Measurements from ENCODE around the gene ZNF783. TPM values are rescaled to one million over a fixed set of nuclear protein-coding genes. Genes with fewer than 3 reads are reported as not detected.

The ZNF783 gene
- polyA plus RNA-seq, 2 of the 4 experiments (the other 2 are of a cell fraction), result 7.4 to 8.0 TPM

DNA sequence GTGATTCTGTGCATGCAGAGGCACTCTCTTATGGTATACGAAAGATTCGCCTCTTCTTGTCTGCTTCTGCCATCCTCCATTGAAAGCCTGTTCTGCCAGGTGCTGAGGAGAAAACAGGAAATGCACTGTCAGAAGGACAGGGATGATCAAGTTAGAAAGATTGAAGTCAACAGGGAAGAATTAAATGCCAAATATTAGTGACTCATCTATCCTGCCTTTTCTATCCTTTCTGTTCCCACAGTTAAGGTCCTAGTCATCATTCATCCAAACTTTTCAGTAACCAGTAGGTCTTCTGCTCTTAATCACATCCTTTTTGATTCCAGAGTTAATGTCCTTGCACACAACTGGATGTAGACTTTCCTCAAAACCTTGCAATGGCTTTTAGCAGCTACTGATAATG is 4.8 kb upstream of the ZNF783 start:
- POLR2A ChIA-PET, result no interaction called here

GRCh38 chr7:149261316-149261828 is 624 bp upstream of the ZNF783 start:
- no peak for FAIRE-seq
- Histone ChIP-seq H3K4me3 (peak overlapping the region; percentile 57), H3K9me3 (no peaks in the 10 kb centered on the region), H3K27ac (peak overlapping the region; percentile 88 to 95), H3K4me1 (peaks cover 15% of the 10 kb centered on the region; the same call in 2 of the 3 replicates), H3K4me2 (peak overlapping the region; percentile 96)
- TF ChIP-seq JUN (IDR thresholded peaks at IDR 0.05), result no peak
- TF ChIP-seq POLR2A (IDR thresholded peaks at IDR 0.05; ENCODE audit: low read length), result no peak
- TF ChIP-seq CTCF (IDR thresholded peaks at IDR 0.05), result no peak
- TF ChIP-seq GATA3 (IDR thresholded peaks at IDR 0.05; ENCODE audit: borderline replicate concordance), result no peak
- TF ChIP-seq CBX8 (IDR thresholded peaks at IDR 0.05), result no peak
- TF ChIP-seq SMC3 (IDR thresholded peaks at IDR 0.05), result no peak
- TF ChIP-seq TP53 (CRISPR knock-in tag; IDR thresholded peaks at IDR 0.05), result no peak
- TF ChIP-seq PHF8 (IDR thresholded peaks at IDR 0.05; ENCODE audit: borderline replicate concordance, low read depth), result no peak
- TF ChIP-seq ZC3H11A (IDR thresholded peaks at IDR 0.05), result no peak
- TF ChIP-seq, protein P1, sequence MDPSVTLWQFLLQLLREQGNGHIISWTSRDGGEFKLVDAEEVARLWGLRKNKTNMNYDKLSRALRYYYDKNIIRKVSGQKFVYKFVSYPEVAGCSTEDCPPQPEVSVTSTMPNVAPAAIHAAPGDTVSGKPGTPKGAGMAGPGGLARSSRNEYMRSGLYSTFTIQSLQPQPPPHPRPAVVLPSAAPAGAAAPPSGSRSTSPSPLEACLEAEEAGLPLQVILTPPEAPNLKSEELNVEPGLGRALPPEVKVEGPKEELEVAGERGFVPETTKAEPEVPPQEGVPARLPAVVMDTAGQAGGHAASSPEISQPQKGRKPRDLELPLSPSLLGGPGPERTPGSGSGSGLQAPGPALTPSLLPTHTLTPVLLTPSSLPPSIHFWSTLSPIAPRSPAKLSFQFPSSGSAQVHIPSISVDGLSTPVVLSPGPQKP (IDR thresholded peaks at IDR 0.05; ENCODE audit: low read depth, low read length), result no peak
- ChIA-PET CTCF (interaction anchor here (0.6 to 5.3 kb wide), 38 partner anchors 10 to 364 kb away, joined by 3 to 78 read pairs (median 4); partner anchors contain the start of genes ZNF282 and ZNF398), POLR2A (interaction anchor here (0.7 to 1.7 kb wide), 16 partner anchors 12 to 577 kb away, joined by 3 to 13 read pairs (median 4); partner anchors contain the start of genes ZNF212, ZNF282, ZNF398 and ZNF425)
- peak in 1 of 2 experiments; percentile 22 for DNase-seq (ENCODE audit: low read depth in 1 of 2, low spot score in 1 of 2)
- 24% methylated on average over 16 of the region's 16 CpGs for WGBS (ENCODE audit: missing lambda C conversion rate)
- ATAC-seq, result peak; percentile 15 to 19; a peak in 4 of 6 replicates

More for the DNA sequence above, 4.8 kb upstream of the ZNF783 start:
- no peak for FAIRE-seq
- H3K27ac ChIP-seq, result no peak overlapping the region
- no peaks in the 10 kb centered on the region for H3K9me3 ChIP-seq
- no peak overlapping the region for H3K4me2 ChIP-seq
- H3K4me3 ChIP-seq, result no peak overlapping the region
- 92% methylated on average over 2 of the region's 2 CpGs for WGBS (ENCODE audit: missing lambda C conversion rate)
- CTCF ChIA-PET, result interaction anchor here (0.8 to 2.3 kb wide), 3 partner anchors 51 to 153 kb away, joined by 3 to 8 read pairs (median 3); partner anchors contain the start of gene ZNF398
- no peak for ATAC-seq
- TF ChIP-seq POLR2A (IDR thresholded peaks at IDR 0.05; ENCODE audit: low read length) (no peak), FOSL2 (IDR thresholded peaks at IDR 0.05) (no peak), FOSL2 (CRISPR knock-in tag; IDR thresholded peaks at IDR 0.05) (peak; percentile 26; the same call in 1 of the 2 replicates)
- no peaks in the 10 kb centered on the region for H3K4me1 ChIP-seq
- DNase-seq (ENCODE audit: low read depth in 1 of 2, low spot score in 1 of 2), result no peak

GRCh38 chr7:149266451-149266850 is 4.5 kb downstream of the ZNF783 start:
- CTCF ChIA-PET, result interaction anchor here (0.7 to 1.9 kb wide), 4 partner anchors 9 to 71 kb away, joined by 3 to 5 read pairs (median 4); no protein-coding TSS in a partner anchor
- ATAC-seq, result no peak

More at GRCh38 chr7:149266451-149266850, 4.5 kb downstream of the ZNF783 start:
- POLR2A ChIA-PET, result no interaction called here
- Histone ChIP-seq H3K4me3 (no peak overlapping the region), H3K4me1 (peaks cover 15% of the 10 kb centered on the region; the same call in 2 of the 3 replicates), H3K9me3 (no peaks in the 10 kb centered on the region), H3K4me2 (no peak overlapping the region), H3K27ac (no peak overlapping the region)
- FAIRE-seq (no peak), DNase-seq (ENCODE audit: low read depth in 1 of 2, low spot score in 1 of 2) (no peak)
- TF ChIP-seq FOSB (CRISPR knock-in tag; IDR thresholded peaks at IDR 0.05) (no peak), RARB (CRISPR knock-in tag; IDR thresholded peaks at IDR 0.05) (no peak), EP300 (IDR thresholded peaks at IDR 0.05) (no peak), POLR2A (IDR thresholded peaks at IDR 0.05; ENCODE audit: low read length) (no peak), CBX8 (IDR thresholded peaks at IDR 0.05) (no peak), POLR2AphosphoS2 (conservative IDR thresholded peaks at IDR 0.05; ENCODE audit: low read length) (no peak), RAD21 (conservative IDR thresholded peaks at IDR 0.05 in 1 of 2, IDR thresholded peaks at IDR 0.05 in 1 of 2) (no peak), E2F6 (IDR thresholded peaks at IDR 0.05; ENCODE audit: borderline replicate concordance, low read depth) (no peak), GATA3 (IDR thresholded peaks at IDR 0.05; ENCODE audit: borderline replicate concordance) (no peak), JUNB (IDR thresholded peaks at IDR 0.05) (no peak), HES2 (IDR thresholded peaks at IDR 0.05) (no peak), ZSCAN20 (CRISPR knock-in tag; IDR thresholded peaks at IDR 0.05) (no peak), ZC3H11A (IDR thresholded peaks at IDR 0.05) (no peak)
- TF ChIP-seq, protein P2, sequence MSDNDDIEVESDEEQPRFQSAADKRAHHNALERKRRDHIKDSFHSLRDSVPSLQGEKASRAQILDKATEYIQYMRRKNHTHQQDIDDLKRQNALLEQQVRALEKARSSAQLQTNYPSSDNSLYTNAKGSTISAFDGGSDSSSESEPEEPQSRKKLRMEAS (IDR thresholded peaks at IDR 0.05), result no peak
- 96% methylated on average over 21 of the region's 21 CpGs for WGBS (ENCODE audit: missing lambda C conversion rate)
